HG02852 (cell line): ENCODE results near the gene CLDN17.

Source experiments
- ATAC-seq: cut with Tn5 transposase; IDR thresholded peaks from one replicate; pipeline ENCODE4 v1.9.1; 2021; ENCODE audit warnings: mild to moderate bottlenecking, moderate library complexity; ENCODE audit not compliant: unreplicated experiment

Gene CLDN17, protein sequence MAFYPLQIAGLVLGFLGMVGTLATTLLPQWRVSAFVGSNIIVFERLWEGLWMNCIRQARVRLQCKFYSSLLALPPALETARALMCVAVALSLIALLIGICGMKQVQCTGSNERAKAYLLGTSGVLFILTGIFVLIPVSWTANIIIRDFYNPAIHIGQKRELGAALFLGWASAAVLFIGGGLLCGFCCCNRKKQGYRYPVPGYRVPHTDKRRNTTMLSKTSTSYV

DNA sequence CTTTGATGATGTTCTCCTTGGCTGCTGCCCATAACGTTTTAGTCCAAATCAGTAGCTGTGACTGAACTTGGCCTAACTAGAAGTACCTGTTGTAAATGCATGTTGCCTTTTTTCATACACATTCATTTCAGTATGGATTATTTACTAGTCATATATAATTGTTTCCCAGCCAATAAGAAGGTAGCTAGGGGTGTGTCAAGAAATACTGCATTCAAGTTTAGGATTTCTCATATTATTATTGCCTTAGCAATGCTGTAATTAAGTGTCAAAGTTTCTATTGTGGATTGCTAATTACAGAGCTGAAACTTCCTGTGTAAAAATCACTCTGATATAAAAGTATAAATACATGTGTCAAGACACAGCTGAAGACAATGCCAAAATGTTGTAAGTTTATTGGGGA, at the start of gene CLDN17:
Gene CLDN17 (minus strand): TSS at position 101 of the 400 bp plus-strand sequence. CDS start 188 bp downstream, outside the sequence.
- no peak for ATAC-seq

DNA sequence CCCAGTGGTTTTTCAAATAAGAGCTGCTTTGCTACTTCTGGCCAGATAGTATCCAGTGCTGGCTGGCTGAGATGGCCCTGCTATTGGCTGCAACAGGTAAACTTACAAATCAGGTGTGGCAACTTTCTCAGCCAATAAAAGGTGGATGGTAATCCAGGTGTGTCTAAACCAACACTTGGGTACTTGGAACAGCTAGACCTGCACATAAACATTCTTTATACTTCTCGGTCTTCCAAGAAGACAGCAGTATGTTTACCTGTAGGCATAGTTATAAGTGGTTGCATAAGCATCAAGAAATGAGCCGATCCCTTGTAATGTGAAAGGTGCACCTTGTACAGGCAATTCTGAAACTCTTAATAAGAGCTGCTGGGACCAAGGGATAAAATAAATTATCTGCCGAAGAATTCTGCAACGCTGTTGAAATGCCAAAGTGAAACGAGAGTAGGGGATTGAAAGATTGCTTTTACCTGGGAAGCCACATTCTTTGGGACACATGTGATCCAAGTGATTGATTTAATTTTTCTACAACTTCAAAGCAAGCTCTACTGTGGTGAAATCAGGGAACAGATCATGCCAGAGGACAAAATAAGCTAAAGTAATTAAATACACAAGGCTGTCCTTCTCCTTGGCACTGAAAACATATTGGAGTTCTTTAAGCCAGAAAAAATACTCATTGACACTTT, 49.6 kb upstream of the CLDN17 start, which contains the start of gene CLDN8:
Gene CLDN8 (minus strand): TSS at position 57 of the 683 bp plus-strand sequence. CDS start 172 bp downstream, outside the sequence.
- no peak for ATAC-seq

DNA sequence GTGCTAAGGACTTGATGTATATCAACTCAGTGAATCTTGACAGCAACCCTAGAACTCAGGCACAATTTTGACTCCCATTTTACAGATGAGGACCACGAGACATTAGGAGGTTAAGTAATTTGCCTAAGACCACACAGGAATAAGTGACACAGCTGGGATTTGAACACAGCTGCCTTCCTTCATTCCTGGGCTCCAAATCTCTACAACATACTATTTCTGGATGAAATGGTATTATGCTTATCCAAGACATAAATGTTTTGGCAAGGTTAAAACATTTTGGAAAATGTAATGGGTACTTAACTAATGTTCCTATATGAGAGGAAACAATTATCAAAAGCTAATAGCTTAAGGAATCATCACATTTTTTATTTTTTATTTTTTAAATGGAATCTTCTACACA, 44.5 kb upstream of the CLDN17 start:
- ATAC-seq = no peak

DNA sequence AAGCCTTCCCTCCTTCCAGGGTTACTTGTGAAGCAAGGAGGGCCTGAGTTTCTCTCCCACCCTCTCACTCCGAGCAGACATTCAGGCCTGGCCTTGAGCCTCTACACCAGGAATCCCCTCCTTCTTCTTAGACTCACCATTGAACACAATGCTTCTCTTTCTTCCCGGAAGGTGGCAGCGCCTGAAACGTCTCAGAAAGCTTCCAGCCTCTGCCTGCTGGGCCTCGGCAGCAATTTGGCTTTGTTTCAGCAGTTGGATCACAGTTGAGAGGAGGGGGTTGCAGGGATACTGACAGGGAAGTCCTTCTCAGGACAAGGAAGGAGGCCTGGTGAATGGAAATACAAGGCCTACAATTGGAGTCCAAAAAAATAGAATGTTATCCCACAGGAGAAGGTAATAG, 43.0 kb upstream of the CLDN17 start:
- ATAC-seq = no peak

DNA sequence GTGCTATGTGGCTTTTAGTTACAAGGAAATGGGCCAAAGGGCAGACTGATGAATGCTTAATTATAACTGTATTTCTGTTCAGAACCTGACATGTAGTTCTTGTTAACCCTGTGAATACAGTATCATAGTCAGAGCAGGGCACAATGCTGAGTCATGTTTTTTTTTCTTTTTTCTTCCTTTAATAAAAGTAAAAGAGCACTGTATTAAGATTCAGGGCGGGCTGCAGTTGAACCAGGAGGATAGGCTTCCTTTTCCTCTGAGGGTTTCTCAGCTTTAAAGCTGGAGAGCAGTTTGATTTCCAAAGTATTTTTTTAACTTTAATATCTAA, 40.6 kb upstream of the CLDN17 start:
- ATAC-seq = no peak

DNA sequence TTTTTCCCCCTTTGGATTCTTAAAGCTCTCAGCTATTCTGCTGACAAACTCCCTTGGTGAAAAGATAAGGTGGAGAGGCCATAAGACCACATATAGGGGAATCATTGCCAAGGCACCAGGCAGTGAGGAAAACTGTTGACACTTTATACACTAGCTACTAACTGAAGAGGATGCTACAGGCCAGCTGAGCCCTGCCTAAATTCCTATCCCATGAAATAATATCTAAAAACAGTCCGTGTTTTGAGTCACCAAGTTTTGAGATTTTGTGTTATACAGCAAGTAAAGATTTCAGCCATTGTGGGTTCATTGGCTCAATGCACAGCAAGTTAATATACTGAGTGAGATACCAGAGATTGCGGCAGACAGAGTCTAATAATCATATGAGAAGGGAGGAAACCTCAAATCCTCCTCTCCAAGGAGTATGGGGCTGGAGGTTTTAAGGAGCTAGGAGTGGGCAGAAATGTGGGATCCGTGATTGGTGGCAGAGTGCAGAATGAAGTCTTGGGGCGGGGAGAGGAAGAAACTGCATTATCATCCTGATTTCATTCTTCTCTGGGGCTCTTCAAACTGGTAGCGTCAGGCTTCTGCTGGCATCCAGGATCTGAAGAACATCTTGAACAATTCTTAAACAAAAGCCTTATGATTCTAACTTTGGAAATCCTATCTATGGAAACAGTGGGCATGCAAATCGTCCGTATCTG, 40.1 kb upstream of the CLDN17 start:
- no peak for ATAC-seq

DNA sequence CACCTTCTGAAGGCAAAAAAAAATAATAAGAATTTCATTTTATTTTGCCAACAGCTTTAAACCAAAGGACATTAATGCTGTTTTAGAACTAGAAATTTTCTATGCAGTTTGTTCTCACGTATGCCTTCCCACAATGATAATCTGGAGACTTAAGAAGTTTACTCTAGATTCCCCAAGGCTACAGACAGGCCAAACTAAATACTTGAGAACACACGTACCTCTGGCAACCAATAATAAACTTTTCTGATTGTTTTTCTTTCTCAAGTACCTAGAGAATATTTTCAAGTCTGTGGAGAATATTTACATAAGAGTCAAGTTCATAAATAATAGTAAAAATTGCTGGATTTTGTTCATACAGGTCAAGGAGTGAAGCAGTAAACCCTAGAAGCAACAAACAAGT, 33.4 kb upstream of the CLDN17 start:
- ATAC-seq = no peak

DNA sequence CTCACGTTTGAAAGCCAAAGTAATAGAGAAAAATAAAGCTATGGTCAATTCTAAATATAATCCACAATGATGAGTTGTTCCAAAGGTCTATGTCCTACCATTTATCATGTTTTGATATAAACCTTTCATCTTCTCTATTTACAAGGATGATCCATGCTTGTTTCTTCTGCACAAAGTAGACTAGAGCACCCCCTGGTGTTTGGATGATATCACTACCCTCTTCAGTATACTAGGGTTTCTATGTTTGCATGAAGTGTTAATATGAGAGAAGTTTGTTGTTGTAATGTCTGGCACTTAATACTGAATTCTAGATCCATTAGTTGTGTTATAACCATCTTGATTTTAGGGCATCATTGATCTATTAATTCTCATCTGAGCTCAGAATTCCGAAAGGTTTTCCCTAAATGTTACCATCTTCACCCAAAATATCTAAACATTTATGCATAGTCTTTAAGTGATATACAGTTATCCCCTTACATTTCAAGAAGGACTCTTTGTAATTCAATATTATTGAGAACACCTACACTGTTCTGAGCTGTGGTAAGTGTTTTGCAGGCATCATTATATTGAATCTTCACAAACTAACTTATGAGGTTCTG, 28.2 kb upstream of the CLDN17 start:
- no peak for ATAC-seq

DNA sequence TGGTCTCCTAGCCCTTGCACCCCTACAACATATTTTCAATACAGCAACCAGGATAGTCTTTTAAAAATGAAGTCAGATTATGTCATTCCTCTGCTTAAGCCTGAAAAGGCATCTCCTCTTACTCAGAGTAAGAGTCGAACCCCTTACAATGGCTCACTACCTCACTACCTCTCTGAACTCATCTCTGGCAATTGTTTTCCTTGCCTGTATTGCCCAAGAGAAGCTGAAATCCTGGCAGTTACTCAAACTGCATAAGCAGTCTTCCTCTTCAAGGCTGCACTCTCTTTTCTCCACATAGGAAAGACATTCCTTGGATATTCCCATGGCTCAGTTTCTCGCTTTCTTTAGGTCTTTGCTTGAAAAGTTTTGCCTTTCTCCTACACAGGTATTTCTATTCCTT, 26.6 kb upstream of the CLDN17 start:
- ATAC-seq = no peak

DNA sequence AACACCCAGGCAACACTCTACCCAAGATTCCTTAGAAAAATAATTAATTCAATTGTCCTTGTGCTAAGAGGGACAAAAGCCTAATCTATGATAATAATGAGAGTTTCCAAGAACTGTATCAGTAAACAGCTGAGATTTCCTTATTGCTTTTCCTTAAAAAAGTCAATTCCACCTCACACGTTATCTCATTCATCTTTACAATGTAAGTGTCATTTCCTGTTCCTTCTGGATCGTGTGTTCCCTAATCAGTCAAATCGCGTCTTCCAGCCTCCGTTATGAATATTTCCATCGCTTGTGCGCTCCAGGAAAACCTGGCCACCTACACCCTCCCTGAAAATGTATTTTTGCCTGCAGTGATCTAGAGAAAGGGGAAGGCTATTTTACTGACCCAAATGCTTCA, 23.9 kb upstream of the CLDN17 start:
- ATAC-seq = no peak

DNA sequence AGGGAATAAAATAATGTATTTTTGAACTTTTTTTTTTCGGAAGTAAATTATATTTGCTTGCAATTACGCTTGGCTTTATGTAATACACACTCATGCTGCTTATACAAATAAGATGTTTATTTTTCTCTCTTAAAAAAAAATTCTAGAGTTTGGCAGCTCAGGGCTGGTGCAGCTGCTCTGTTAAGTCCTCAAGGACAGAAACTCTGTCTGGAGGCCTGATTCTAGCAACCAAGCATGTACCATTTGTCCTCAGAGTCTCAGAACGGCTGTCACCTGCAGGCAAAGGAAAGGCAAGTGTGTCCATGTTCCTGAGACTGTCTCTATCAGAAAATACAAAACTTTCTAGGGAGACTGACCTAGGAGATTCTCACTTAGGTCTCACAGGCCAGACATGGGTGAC, 23.2 kb upstream of the CLDN17 start:
- no peak for ATAC-seq

DNA sequence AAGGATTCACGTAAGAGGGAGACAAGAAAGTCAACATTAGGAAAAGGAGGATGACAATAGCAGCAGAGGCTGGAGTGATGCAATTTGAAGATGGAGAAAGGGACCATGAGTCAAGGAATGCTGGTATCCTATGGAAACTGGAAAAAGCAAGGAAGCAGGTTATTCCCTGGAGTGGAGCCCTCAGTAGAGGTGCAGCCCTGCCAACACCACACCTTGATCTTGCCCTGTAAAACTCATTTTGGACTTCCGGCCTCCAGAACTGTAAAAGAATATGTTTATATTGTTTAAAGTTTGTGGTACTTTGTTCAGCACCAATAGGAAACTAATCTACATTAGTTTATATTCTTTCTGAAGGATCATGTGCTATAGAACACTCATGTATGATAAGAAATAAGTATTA, 19.6 kb upstream of the CLDN17 start:
- no peak for ATAC-seq

DNA sequence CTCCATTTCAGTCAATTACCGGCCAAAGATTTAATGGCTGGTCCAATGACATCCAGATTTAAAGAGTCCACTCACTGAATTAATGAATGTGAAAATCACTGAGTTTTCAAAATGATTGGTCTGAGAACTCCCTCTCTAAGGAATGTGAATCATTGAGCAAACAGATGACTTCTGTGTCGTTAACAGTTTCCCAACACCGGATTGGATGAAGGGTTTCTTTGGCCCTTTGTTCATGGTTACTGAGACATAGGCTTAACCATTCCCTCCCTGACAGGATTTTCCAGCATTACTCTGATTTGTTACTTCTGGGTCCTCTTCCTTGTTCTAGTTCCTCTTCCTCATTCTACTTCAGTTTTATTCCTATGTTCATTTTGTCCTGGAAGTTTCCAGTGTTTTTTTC, 1.5 kb upstream of the CLDN17 start:
- no peak for ATAC-seq

DNA sequence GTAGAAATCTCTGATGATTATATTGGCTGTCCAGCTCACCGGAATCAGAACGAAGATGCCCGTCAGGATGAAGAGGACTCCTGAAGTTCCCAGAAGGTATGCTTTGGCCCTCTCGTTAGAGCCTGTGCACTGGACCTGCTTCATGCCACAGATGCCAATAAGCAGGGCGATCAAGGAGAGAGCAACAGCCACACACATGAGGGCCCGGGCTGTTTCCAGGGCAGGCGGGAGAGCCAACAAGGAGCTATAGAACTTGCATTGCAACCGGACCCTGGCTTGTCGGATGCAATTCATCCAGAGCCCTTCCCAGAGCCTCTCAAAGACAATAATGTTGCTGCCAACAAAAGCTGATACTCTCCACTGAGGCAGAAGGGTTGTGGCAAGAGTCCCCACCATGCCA, 434 bp downstream of the CLDN17 start:
- ATAC-seq = no peak

DNA sequence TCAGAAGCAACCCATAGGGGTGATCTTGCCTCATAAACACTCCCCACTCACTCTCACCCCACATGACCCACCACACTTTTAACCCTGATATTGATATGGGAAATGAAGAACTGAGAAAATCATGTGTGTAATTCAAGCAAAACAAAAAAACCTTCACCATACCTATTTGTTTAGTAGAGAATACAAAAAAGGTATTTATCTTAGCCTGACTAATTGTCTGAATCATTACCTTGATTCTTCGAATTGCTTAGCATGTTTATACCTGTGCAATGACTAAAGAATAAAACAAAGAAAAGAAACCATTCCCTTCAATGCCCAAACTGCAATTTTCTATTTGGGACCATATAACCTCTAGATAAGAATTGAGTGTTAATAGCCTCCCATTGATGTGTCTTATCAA, 1.8 kb downstream of the CLDN17 start:
- ATAC-seq = no peak

DNA sequence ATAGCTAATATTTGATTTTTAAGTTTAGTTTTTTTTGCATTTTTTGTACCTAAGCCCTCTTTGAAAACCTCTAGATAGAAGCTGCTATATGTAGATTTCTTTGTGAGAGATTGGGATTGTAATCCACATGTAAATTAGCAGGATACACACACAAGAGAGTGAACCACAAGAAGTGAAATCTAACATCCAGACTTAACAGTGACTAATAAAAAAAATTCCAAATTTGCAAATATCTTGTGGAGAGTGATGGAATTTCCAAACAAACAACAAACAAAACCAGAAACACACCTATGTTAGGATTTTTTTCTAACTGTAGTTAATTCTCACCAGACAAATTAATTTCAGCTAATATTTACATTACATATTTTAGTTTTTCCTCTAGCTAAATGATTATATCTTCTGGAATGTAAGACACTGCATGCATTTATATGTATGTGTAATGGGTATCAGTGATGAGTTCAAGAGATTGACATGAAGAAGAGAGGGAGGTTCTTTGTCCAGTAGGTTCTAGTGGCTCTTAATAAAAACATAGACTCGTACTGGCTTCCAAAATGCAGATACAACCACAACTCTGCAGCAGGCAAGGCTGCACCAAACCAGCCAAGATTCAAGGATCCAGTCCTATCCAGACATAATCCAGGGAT, 12.8 kb downstream of the CLDN17 start:
- ATAC-seq = no peak

DNA sequence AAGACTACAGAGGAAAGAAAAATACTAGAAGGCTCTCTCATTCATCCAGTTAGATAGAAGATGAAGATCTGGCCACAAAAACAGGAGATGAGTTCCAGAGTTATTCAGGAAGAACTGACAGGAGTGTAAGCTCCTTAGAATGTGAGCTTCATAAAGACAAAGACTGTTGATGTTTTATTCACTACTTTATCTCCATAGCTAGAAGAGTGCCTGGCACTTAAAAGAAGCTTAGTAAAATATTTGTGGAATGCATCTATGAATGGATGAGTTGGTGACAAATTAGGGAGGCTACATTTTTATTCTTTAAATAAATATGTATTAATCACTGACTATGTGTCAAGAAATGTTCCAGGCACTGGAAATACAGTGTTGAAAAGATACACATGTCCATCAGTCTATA, 13.8 kb downstream of the CLDN17 start:
- no peak for ATAC-seq

DNA sequence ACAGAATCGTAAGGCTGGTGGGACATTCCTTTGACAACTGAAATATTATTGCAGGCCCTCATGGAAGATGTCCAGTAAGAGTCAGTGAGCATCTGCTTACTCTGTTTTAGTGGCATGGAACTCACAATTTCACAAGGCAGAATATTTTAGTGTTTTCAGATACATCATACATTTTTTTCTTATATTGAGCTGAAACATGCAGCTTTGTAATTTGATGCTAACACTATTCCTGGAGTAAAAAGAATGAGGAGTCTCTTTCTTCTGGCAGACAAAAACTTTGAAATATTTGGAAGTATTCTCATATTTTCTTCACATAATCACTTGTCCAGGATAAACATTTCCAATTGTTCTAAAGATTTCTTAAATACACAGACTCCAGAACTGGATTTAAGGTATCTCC, 17.7 kb downstream of the CLDN17 start:
- no peak for ATAC-seq

DNA sequence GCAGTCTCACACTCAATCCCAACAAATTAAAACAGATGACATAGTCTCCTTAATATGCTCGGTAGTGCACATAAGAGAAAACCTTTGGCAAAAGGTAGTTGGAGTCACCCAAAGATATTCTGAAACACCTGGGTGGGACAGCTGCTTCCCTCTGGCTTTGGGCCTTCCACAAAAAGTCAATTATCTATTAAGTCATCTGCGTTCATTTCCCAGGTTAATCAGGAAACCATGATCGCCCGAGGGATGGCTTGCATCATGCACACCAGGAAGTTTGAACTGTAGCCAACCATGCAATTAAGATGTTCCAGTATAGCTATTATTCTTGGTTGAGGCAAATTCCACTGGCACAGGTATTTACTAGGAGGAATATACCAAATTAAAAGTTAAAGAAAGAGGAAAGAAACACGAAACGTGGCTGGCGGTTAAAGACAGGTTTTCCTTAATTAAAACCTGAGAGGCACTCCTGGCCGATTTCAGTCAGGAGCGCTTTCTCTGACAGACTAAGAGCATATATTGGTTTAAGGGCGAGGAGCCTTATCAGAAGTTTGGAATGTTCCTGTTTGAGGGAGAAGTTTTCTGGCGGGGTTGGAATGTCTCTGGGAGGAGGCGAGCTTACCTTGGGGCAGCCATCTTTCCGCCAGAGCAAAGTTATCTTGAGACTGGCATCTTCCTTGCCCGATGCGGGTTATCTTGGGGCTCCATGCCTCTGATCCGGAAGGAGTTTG, 19.9 kb downstream of the CLDN17 start:
- ATAC-seq = no peak

DNA sequence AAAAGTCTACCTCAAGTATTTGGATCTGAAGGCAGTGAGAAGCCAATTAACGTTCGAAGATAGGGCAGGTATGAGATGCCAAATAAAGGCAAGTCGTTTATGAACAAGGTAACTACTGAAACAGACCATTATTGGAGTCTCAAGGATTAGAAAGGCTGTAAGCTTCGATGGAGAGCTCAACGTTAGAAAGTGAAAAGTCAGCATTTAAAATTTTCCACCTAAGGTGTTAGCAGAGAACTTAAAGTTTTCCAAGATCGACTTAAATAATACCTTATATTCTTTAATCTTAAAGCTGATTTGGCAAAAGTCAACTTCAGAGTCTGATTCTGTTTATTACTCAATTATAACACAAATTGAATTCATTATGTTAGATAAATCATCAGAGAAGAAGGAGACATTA, 28.1 kb downstream of the CLDN17 start:
- no peak for ATAC-seq

DNA sequence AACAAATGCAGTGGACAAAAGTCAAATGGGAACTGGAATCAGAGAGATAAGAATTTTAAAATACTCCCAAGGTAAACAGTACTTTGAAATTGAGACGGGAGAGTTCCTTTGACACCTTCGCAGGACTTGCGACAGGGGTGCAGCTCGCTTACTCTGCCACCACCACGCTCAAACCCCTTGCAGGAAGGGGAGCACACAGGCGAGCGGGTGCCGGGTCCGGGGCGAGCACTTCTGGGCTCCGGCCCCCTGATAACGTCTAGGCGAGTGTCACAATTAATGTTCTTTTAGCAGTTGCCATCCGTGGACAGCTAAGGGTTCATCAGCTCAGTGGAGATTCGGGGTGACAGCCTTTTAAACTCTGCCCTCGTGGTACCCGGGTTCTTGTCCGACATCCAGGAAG, 37.4 kb downstream of the CLDN17 start:
- ATAC-seq = no peak
